DMS79 treated with DMSO at 0.1 percent for 48 hours (cell line): ENCODE data around the gene HIPK2.
"Not testable (repeated sequence)": the region's sequence is repeated elsewhere in the genome, so short reads cannot be mapped to it uniquely, and the experiment has no call there.

ENCODE experiments used
- DNase-seq: peaks from one replicate; lab custom pipeline; 2025; lab: John Stamatoyannopoulos, UW

The HIPK2 gene

GRCh38 chr7:139670662-139671061 is 107.1 kb downstream of the HIPK2 start:
- DNase-seq: not testable (repeated sequence)

GRCh38 chr7:139669106-139670061 is 108.4 kb downstream of the HIPK2 start:
- no peak for DNase-seq

- no peak for DNase-seq
Measured at GRCh38 chr7:139667377-139667776, 110.4 kb downstream of the HIPK2 start.

GRCh38 chr7:139666501-139666900 is 111.3 kb downstream of the HIPK2 start:
- no peak for DNase-seq

- no peak for DNase-seq
Measured at GRCh38 chr7:139664434-139664833, 113.4 kb downstream of the HIPK2 start.

GRCh38 chr7:139663608-139664177 is 114.1 kb downstream of the HIPK2 start:
- DNase-seq: no peak

- no peak for DNase-seq
Measured at GRCh38 chr7:139661903-139662302, 115.9 kb downstream of the HIPK2 start.

- peak; percentile 26 for DNase-seq
Measured at GRCh38 chr7:139661043-139661440, 116.8 kb downstream of the HIPK2 start.

- DNase-seq: peak; percentile 23
Measured at GRCh38 chr7:139660317-139661042, 117.3 kb downstream of the HIPK2 start.

- DNase-seq: no peak
Measured at GRCh38 chr7:139659922-139660316, 117.9 kb downstream of the HIPK2 start.

GRCh38 chr7:139658908-139659675 is 118.7 kb downstream of the HIPK2 start:
- no peak for DNase-seq

GRCh38 chr7:139658296-139658695 is 119.5 kb downstream of the HIPK2 start:
- DNase-seq: no peak

- DNase-seq: no peak
Measured at GRCh38 chr7:139657725-139658124, 120.1 kb downstream of the HIPK2 start.

GRCh38 chr7:139656387-139656786 is 121.4 kb downstream of the HIPK2 start:
- DNase-seq: no peak

- DNase-seq: no peak
Measured at GRCh38 chr7:139655305-139655704, 122.5 kb downstream of the HIPK2 start.

GRCh38 chr7:139654276-139655181 is 123.3 kb downstream of the HIPK2 start:
- DNase-seq: no peak

GRCh38 chr7:139651914-139652313 is 125.9 kb downstream of the HIPK2 start:
- DNase-seq: no peak

- no peak for DNase-seq
Measured at GRCh38 chr7:139651308-139651707, 126.5 kb downstream of the HIPK2 start.

GRCh38 chr7:139650429-139651100 is 127.2 kb downstream of the HIPK2 start:
- no peak for DNase-seq

- no peak for DNase-seq
Measured at GRCh38 chr7:139648941-139649425, 128.8 kb downstream of the HIPK2 start.
